ENCODE data around the gene SERPINA4. TPM values are rescaled to one million over a fixed set of nuclear protein-coding genes. Genes with fewer than 3 reads are reported as not detected.

Gene SERPINA4
- total and polyA plus RNA-seq, 9 of the 15 experiments (the other 6 are each of a cell fraction or from before 2014, with no cell fraction given) = not detected

DNA sequence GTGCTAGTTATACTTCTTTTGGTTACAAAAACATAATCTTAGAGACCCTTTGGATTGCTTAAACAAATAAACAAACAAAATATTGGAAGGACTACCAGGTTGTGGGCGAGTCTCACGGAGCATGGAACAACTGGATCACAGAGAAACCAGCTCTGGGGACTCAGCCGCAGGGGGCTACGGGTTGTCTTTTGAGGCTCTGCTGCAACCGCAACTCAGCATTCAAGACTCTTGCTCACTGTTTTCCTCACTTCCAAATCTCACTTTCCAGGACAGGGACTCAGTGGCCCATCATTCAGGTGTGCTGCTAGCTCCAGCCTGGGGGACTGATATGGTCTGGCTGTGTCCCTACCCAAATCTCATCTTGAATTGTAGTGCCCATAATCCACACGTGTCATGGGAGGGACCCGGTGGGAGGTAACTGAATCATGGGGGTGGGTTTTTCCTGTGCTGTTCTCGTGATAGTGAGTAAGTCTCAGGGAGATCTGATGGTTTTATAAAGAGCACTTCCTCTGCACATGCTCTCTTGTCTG is 14.0 kb upstream of the SERPINA4 start:
- Histone ChIP-seq H3K4me2 (ENCODE audit: insufficient read depth, low read length) (no peak overlapping the region), H3K27ac (ENCODE audit: extremely low read depth, low read depth, low read length) (no peak overlapping the region), H3K9me3 (replicated peaks; ENCODE audit: control insufficient read depth, insufficient read depth, low read depth, low read length) (no peaks in the 10 kb centered on the region), H3K9ac (ENCODE audit: insufficient read depth in 1 of 2, low read depth in 2 of 2, low read length in 2 of 2) (no peak overlapping the region), H3K9me1 (ENCODE audit: control insufficient read depth, insufficient read depth, low read length) (no peaks in the 10 kb centered on the region), H3K79me2 (ENCODE audit: control insufficient read depth, insufficient read depth, low read length) (no peaks in the 10 kb centered on the region), H2AFZ (ENCODE audit: low read depth, low read length) (no peak overlapping the region), H3K27me3 (ENCODE audit: control insufficient read depth in 2 of 2, insufficient read depth in 2 of 2, low read length in 2 of 2) (peaks cover 0 to 5% of the 10 kb centered on the region in 2 experiments; a peak in 2 of 5 replicates), H4K20me1 (replicated peaks; ENCODE audit: control insufficient read depth, insufficient read depth, low read length) (no peaks in the 10 kb centered on the region), H3K36me3 (ENCODE audit: control insufficient read depth, insufficient read depth, low read length) (no peaks in the 10 kb centered on the region), H3K4me1 (replicated peaks in 1 of 2; ENCODE audit: control insufficient read depth in 2 of 2, insufficient read depth in 2 of 2, low read length in 2 of 2) (no peaks in the 10 kb centered on the region), H3K4me3 (no peak overlapping the region)
- ATAC-seq (no peak), DNase-seq (ENCODE audit: extremely low read depth in 1 of 4, low spot score in 3 of 4) (no peak), FAIRE-seq (no peak)
- 2% methylated on average over 8 of the region's 8 CpGs for WGBS (ENCODE audit: insufficient coverage, low coverage, missing lambda C conversion rate)
- intact Hi-C loops (cut with micrococcal nuclease) = no loop called here
- ChIA-PET CTCF (ENCODE audit: low intra/inter-chr PET ratio) (no interaction called here), POLR2A (no interaction called here)
- in situ Hi-C loops (cut with MboI) = no loop called here
- TF ChIP-seq, protein P1, sequence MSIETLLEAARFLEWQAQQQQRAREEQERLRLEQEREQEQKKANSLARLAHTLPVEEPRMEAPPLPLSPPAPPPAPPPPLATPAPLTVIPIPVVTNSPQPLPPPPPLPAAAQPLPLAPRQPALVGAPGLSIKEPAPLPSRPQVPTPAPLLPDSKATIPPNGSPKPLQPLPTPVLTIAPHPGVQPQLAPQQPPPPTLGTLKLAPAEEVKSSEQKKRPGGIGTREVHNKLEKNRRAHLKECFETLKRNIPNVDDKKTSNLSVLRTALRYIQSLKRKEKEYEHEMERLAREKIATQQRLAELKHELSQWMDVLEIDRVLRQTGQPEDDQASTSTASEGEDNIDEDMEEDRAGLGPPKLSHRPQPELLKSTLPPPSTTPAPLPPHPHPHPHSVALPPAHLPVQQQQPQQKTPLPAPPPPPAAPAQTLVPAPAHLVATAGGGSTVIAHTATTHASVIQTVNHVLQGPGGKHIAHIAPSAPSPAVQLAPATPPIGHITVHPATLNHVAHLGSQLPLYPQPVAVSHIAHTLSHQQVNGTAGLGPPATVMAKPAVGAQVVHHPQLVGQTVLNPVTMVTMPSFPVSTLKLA (conservative IDR thresholded peaks at IDR 0.05) = no peak
- TF ChIP-seq HINFP (tag; conservative IDR thresholded peaks at IDR 0.05; ENCODE audit: low read depth) (no peak), CSDE1 (IDR thresholded peaks at IDR 0.05) (no peak), EP300 (IDR thresholded peaks at IDR 0.05; ENCODE audit: low read length) (no peak)
- TF ChIP-seq, protein P2, sequence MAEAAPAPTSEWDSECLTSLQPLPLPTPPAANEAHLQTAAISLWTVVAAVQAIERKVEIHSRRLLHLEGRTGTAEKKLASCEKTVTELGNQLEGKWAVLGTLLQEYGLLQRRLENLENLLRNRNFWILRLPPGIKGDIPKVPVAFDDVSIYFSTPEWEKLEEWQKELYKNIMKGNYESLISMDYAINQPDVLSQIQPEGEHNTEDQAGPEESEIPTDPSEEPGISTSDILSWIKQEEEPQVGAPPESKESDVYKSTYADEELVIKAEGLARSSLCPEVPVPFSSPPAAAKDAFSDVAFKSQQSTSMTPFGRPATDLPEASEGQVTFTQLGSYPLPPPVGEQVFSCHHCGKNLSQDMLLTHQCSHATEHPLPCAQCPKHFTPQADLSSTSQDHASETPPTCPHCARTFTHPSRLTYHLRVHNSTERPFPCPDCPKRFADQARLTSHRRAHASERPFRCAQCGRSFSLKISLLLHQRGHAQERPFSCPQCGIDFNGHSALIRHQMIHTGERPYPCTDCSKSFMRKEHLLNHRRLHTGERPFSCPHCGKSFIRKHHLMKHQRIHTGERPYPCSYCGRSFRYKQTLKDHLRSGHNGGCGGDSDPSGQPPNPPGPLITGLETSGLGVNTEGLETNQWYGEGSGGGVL (CRISPR knock-in tag; IDR thresholded peaks at IDR 0.05) = no peak
- BruUV-seq (replicated peaks) = no TSS peak
